AG10803 (cell line): ENCODE data around the gene GPRC5D.

ENCODE experiments used
- DNase-seq: peaks from one replicate; pipeline ENCODE4 v3.0.0; 2010; ENCODE audit warnings: low read depth
- H3K4me3 ChIP-seq: 2 replicates; pipeline ENCODE4 v1.5.1; 2011; ENCODE audit warnings: mild to moderate bottlenecking, low read length, control low read depth
- TF ChIP-seq, protein P1 (sequence below): conservative IDR thresholded peaks from 2 replicates; pipeline ENCODE4 v1.5.1; 2011; ENCODE audit warnings: mild to moderate bottlenecking, low read length, control low read depth, inconsistent platforms

The GPRC5D gene

DNA sequence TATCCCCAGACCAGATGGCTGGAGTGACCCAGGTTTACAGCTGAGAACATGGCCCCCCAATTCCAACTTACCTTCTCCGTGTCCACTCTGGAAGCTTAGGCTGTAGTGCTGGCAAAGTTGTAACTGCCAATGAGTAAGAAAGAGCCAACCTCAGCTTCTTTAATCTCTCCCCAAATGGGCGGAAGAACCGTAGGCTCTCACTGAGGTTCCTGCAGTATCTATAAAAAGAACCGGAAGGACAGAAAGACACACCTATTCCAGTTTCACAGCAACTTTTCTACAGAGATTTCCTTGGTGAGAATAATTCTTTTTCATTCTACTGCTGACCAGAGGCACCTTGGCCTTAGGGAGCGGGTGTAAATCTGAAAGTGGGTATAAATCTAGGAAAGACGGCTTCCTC lies at the start of gene GPRC5D:
Gene GPRC5D, minus strand, starts transcription at position 135 of the 400 bp plus-strand sequence. CDS start 1,786 bp downstream, outside the sequence.
- H3K4me3 ChIP-seq, result no peak within 1 kb of the TSS
- TF ChIP-seq, protein P1, sequence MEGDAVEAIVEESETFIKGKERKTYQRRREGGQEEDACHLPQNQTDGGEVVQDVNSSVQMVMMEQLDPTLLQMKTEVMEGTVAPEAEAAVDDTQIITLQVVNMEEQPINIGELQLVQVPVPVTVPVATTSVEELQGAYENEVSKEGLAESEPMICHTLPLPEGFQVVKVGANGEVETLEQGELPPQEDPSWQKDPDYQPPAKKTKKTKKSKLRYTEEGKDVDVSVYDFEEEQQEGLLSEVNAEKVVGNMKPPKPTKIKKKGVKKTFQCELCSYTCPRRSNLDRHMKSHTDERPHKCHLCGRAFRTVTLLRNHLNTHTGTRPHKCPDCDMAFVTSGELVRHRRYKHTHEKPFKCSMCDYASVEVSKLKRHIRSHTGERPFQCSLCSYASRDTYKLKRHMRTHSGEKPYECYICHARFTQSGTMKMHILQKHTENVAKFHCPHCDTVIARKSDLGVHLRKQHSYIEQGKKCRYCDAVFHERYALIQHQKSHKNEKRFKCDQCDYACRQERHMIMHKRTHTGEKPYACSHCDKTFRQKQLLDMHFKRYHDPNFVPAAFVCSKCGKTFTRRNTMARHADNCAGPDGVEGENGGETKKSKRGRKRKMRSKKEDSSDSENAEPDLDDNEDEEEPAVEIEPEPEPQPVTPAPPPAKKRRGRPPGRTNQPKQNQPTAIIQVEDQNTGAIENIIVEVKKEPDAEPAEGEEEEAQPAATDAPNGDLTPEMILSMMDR, result no peak
- DNase-seq, result no peak

DNA sequence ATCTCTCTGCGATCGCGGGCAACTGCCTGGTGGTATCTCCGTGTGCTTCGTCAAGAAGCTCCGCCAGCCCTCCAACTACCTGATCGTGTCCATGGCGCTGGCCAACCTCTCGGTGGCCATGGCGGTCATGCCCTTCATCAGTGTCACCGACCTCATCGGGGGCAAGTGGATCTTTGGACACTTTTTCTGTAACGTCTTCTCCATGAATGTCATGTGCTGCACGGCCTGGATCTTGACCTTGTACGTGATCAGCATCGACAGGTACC lies 49.7 kb upstream of the GPRC5D start:
- TF ChIP-seq, protein P1, result no peak
- DNase-seq, result no peak
- H3K4me3 ChIP-seq, result peak overlapping the region; percentile 68

DNA sequence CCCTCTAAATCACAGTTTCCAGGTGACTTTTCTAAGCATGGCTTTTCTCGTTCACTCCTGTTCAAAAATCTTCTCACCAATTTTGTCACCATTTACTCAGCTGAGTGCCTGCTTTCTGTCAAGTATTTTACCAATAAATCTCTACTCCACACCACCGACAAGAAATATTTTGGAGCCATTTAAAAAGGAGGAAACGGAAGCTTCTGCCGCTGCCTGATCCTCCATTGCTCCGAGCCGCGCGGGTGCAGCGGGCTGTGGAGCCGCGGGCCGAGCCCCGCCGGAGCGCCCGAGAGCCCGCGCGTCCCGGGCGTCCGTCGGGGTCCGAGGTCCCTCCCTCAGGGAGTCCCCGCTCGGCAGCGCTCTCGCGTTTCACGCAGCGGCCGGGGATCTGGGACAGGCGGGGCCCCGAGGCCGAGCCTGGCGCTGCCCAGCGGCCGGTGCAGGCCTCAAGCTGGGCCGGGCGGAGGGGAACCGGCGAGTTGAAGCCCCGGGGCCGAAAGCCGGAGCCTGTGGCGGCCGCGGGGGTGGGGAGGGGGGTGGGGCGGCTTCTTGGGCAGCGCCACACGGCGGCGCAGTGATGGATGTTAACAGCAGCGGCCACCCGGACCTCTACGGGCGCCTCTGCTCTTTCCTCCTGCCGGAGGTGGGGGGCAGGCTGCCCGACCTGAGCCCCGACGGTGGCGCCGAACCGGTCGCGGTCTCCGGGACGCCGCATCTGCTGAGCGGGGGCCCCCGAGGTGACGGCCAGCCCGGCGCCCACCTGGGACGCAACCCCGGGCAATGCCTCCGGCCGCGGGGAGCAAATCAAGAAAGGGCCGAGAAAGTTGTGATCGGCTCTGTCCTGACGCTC lies 49.2 kb upstream of the GPRC5D start:
- TF ChIP-seq, protein P1, result peak; percentile 35
- H3K4me3 ChIP-seq, result peak overlapping the region; percentile 68
- DNase-seq, result peak; percentile 48

DNA sequence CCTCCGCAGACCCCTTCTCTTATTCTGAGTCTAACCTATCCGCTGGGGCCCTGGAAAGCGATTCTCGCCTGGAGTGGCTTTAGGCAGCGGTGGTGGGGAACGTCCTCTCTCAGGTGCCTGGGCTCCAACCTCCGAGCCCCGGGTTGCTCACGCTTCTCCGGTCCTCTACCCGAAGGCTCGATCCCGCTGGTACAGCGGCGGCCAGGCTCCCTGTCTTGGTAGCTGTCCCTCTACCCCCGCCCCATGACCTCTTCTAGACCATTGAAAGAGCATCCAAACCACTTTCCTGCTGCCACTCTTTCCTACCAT lies 48.6 kb upstream of the GPRC5D start:
- peak overlapping the region; percentile 68 for H3K4me3 ChIP-seq
- TF ChIP-seq, protein P1, result no peak; the same call in 1 of the 2 replicates
- peak; percentile 24 for DNase-seq

DNA sequence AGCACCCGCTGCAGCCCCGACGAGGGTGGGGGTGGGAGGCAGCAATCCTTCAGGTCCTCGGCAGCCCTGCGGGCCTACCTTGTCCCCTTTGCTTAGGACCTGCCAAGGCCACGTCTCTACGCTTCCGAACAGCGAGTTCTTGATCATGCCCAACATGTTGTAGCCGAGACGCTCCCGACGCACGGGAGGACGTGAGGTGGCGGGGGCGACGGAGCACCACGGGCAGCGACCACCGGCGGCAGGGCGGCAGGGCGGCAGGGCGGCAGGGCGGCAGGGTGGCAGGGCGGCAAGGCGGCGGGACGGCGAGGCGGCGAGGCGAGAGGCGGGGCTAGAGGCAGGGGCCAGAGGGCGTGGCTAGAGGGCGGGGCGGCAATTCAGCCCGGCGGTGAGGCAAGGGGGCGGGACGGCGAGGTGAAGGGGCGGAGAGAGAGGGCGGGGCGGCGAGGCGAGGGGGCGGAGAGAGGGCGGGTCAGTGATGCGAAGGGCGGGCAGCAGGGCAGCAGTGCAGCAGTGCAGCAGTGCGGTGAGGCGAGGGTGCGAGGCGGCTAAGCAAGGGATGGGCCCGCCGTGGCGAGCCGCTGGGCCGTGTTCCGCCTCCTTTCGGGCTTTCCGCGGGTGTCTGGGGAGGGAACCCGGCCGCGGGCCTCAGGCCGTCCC lies 48.1 kb upstream of the GPRC5D start, which contains the start of gene HEBP1:
Gene HEBP1, minus strand, starts transcription at position 307 of the 657 bp plus-strand sequence. Its CDS starts 151 bp downstream, at position 156.
- TF ChIP-seq, protein P1, result no peak
- DNase-seq, result peak; percentile 89
- H3K4me3 ChIP-seq, result peak within 1 kb of the TSS; percentile 100

DNA sequence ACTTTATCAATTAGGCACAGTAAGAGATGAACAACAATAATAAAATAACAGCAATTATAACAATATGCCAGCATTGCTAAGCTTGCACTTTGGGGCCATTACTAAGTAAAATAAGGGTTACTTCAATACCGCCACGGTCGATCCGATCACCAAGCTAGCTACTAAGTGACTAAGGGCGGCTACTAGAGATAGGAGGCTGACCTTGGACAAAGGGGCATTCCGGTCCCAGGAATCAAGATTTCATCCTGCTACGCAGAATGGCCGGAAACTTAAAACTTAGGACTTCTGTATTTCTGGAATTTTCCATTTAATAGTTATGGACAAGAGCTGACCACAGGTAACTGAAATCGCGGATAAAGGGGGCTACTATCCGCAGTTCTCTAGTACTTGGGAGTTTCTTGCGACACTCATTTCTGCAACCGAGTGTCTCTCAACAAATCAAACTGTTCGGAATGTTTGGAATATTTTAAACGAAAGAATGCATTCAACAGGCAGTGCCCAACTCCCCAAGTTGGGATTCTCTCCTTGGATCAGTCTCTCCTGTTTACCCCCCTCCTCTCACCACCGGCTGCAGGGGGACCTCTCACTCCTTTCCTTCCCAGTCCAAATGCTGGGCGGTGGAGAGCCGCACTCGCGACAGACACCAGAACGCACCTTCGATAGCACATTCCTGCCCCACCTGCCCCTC lies 47.4 kb upstream of the GPRC5D start:
- peak overlapping the region; percentile 100 for H3K4me3 ChIP-seq
- TF ChIP-seq, protein P1, result no peak
- peak; percentile 40 for DNase-seq

DNA sequence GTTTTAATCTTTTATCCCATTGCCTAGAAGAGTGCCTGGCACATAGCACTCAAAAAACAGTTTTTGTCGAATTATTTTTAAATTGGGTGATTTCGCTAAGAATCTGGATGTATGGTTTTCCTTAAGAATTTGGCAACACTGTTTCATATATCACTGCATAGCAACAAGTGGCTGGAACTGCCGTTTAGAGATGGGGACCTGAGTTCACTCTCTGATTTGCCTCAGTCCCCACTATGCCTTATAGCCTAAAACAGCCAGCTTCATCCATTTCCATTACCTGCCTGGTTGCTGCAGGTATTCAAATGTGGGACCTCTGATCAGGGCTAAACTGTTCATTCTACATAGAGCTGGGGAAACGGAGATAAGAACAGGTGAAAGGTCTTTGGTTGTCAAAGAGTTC lies 46.3 kb upstream of the GPRC5D start:
- TF ChIP-seq, protein P1, result no peak
- peak overlapping the region; percentile 100 for H3K4me3 ChIP-seq
- no peak for DNase-seq
